ENCODE measurements around the gene RCAN1.
"Not testable (repeated sequence)": the region's sequence is repeated elsewhere in the genome, so short reads cannot be mapped to it uniquely, and the experiment has no call there.

The RCAN1 gene

GRCh38 chr21:34621434-34622350, 6.8 kb upstream of the RCAN1 start:
- no peak for DNase-seq (ENCODE audit: low read depth in 2 of 2)

GRCh38 chr21:34619841-34620665, 5.1 kb upstream of the RCAN1 start:
- DNase-seq (ENCODE audit: low read depth in 2 of 2) = no peak

GRCh38 chr21:34618941-34619340, 4.0 kb upstream of the RCAN1 start:
- no peak for DNase-seq (ENCODE audit: low read depth in 2 of 2)

- no peak for DNase-seq (ENCODE audit: low read depth in 2 of 2)
Observed at GRCh38 chr21:34617753-34618339, 2.9 kb upstream of the RCAN1 start.

GRCh38 chr21:34615487-34615814, 538 bp upstream of the RCAN1 start:
- DNase-seq (ENCODE audit: low read depth in 2 of 2) = no peak

GRCh38 chr21:34613679-34614627, 960 bp downstream of the RCAN1 start:
- DNase-seq (ENCODE audit: low read depth in 2 of 2) = no peak

GRCh38 chr21:34612557-34612956, 2.4 kb downstream of the RCAN1 start:
- DNase-seq (ENCODE audit: low read depth in 2 of 2) = no peak

GRCh38 chr21:34612056-34612455, 2.9 kb downstream of the RCAN1 start:
- no peak for DNase-seq (ENCODE audit: low read depth in 2 of 2)

- no peak for DNase-seq (ENCODE audit: low read depth in 2 of 2)
Observed at GRCh38 chr21:34611528-34611927, 3.4 kb downstream of the RCAN1 start.

- DNase-seq (ENCODE audit: low read depth in 2 of 2) = no peak
Observed at GRCh38 chr21:34609933-34610549, 4.9 kb downstream of the RCAN1 start.

- no peak for DNase-seq (ENCODE audit: low read depth in 2 of 2)
Observed at GRCh38 chr21:34609244-34609932, 5.5 kb downstream of the RCAN1 start.

- DNase-seq (ENCODE audit: low read depth in 2 of 2) = not testable (repeated sequence)
Observed at GRCh38 chr21:34607376-34607775, 7.5 kb downstream of the RCAN1 start.

- DNase-seq (ENCODE audit: low read depth in 2 of 2) = no peak
Observed at GRCh38 chr21:34606621-34607020, 8.3 kb downstream of the RCAN1 start.

- no peak for DNase-seq (ENCODE audit: low read depth in 2 of 2)
Observed at GRCh38 chr21:34606051-34606450, 8.9 kb downstream of the RCAN1 start.

- not testable (repeated sequence) for DNase-seq (ENCODE audit: low read depth in 2 of 2)
Observed at GRCh38 chr21:34604956-34605355, 10.0 kb downstream of the RCAN1 start.

GRCh38 chr21:34604556-34604955, 10.4 kb downstream of the RCAN1 start:
- DNase-seq (ENCODE audit: low read depth in 2 of 2) = no peak

GRCh38 chr21:34603710-34604057, 11.2 kb downstream of the RCAN1 start:
- DNase-seq (ENCODE audit: low read depth in 2 of 2) = no peak

GRCh38 chr21:34603002-34603709, 11.8 kb downstream of the RCAN1 start:
- peak; percentile 58 to 59 for DNase-seq (ENCODE audit: low read depth in 2 of 2)

- DNase-seq (ENCODE audit: low read depth in 2 of 2) = no peak
Observed at GRCh38 chr21:34602061-34602460, 12.9 kb downstream of the RCAN1 start.

Measured in stimulated activated CD4-positive, alpha-beta T cell treated with anti-CD3 and anti-CD28 coated beads, Interleukin-4, amount 100 ng/mL, for 48 hours (primary cell).